Activated CD8-positive, alpha-beta memory T cell treated with anti-CD3 and anti-CD28 coated beads, Interleukin-2, amount 50 U/mL, for 1 hour (primary cell): ENCODE measurements around the gene AKAP1.

Source experiments
- DNase-seq: peaks from one replicate; pipeline ENCODE4 v3.0.0-alpha.2; 2020; ENCODE audit errors: extremely low read depth

The AKAP1 gene, protein sequence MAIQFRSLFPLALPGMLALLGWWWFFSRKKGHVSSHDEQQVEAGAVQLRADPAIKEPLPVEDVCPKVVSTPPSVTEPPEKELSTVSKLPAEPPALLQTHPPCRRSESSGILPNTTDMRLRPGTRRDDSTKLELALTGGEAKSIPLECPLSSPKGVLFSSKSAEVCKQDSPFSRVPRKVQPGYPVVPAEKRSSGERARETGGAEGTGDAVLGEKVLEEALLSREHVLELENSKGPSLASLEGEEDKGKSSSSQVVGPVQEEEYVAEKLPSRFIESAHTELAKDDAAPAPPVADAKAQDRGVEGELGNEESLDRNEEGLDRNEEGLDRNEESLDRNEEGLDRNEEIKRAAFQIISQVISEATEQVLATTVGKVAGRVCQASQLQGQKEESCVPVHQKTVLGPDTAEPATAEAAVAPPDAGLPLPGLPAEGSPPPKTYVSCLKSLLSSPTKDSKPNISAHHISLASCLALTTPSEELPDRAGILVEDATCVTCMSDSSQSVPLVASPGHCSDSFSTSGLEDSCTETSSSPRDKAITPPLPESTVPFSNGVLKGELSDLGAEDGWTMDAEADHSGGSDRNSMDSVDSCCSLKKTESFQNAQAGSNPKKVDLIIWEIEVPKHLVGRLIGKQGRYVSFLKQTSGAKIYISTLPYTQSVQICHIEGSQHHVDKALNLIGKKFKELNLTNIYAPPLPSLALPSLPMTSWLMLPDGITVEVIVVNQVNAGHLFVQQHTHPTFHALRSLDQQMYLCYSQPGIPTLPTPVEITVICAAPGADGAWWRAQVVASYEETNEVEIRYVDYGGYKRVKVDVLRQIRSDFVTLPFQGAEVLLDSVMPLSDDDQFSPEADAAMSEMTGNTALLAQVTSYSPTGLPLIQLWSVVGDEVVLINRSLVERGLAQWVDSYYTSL

DNA sequence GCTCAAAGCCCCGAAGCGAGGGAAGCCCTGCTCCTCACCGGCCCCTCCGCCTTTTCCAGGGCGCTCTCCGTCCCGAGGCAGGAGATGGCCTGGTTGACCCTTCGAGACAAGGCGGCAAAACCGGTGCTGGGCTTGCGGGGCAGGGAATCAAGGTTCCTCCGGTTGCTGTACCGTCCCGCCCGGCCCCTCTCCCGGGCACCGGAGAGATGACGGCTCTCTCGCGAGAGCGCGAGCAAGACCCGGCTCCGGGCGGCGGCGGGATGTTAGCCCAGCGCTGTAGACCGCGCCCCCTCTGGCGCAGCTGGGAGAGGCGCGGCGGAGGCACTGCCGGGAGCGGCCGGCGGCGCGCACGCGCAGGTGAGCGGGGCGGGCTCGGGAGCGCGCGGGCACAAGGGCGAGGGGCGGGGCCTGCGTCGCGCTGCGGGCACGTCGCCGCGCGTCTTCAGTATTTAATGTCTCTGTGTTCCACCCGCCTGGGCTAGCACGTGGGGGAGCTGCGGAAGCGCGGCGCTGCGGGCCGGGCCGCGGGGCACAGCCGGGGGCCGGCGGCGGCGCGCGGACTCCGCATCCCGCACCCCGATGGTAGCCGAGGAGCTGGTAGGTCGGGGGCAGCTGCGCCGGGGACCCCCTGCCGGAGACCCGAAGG is at the start of gene AKAP1:
Gene AKAP1 (plus strand): TSS at position 445 of the 646 bp plus-strand sequence. CDS start 20,219 bp downstream, outside the sequence.
- peak; percentile 81 for DNase-seq

DNA sequence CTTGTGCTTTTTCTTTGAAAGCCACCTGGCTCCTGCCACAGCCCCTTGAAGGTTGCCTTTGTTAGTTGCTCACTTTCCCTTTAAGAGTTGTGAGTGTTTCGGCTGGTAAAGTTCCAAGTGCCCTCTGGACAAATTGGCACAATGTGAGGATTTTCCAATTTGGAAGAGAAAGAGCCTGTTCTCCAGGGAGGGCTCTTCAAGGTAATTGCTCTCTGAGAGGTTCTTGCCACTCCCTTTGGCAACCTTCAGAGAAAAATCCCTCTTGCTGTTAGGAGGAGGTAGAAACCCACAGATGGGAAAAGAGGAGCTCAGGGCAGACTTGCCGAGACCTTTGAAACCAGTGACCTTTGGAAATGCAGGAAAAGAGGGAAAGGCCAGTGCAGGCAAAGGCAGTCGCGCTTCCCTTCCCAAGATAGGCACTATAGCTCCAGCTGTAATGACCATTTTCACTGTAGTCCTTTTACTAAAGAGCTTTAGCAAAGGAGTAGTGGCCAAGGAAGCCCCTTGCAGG is 49.0 kb upstream of the AKAP1 start:
- DNase-seq: no peak

DNA sequence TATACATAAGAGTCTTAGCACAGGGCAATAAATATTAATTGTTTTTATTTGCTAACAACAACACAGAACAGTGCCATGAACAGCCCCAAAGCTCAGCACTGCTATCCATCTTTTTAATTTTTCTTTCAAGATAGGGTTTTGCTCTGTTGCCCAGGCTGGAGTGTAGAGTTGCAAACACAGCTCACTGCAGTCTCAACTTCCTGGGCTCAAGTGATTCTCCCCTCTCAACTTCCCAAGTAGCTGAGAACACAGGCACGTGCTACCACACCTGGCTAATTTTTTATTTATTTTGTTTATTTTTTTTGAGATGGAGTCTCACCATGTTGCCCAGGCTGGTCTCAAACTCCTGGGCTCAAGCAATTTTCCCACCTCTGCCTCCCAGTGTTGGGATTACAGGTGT is 47.6 kb upstream of the AKAP1 start:
- no peak for DNase-seq

DNA sequence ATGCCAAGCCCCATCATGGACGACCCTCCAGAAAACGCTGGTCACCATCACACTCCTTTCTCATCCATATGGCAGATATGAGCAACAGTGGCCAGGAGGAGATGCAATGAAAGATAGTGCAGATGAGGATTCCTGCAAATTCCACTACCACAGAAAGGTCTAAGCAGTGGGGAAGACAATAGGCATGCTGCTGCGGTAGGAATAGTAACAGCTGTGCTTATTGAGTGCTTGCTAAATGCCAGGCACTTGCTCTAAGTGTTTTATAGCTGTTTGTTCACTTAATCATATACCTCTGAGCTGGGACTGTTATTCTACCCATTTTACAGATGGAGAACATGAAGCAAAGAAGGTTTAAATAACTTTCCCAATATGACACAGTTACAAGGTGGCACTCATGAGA is 46.6 kb upstream of the AKAP1 start:
- no peak for DNase-seq

DNA sequence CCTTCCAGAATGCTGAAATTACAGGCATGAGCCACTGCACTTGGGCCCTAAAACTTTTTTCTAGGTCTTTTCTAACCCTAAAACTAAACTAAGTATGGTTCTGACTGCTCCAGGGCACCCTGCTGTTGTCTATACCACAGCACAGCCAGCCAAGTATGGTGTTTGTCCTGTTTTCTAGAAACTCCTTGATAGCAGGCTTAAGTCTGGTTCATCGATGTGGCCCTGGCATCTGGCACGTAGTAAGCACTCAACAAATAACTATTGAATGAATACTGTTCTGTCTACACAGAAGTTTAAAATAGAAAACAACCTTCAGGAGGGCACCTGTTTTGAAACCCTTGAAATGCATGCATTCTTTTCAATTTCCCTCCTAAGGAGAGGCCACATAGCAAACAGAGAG is 44.5 kb upstream of the AKAP1 start:
- DNase-seq: no peak

DNA sequence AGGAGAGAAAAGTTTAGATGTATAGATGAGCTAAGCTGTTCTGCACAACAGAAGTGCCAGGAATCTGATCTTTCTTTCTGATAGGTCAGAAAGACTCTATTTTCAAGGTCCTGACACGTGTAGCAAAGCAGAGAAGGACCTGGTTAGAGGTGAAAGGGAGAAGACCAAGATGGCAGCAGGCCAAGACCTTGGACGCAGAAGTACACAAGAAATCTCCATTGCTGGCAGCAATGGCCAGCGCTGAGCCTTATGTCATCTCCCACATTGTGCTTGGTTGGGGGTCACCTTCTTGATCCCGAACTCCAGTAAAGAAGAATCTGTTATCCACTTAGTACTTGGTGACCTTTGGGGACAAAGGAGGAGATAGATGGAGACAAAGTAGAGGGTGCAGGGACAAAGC is 41.8 kb upstream of the AKAP1 start:
- no peak for DNase-seq

DNA sequence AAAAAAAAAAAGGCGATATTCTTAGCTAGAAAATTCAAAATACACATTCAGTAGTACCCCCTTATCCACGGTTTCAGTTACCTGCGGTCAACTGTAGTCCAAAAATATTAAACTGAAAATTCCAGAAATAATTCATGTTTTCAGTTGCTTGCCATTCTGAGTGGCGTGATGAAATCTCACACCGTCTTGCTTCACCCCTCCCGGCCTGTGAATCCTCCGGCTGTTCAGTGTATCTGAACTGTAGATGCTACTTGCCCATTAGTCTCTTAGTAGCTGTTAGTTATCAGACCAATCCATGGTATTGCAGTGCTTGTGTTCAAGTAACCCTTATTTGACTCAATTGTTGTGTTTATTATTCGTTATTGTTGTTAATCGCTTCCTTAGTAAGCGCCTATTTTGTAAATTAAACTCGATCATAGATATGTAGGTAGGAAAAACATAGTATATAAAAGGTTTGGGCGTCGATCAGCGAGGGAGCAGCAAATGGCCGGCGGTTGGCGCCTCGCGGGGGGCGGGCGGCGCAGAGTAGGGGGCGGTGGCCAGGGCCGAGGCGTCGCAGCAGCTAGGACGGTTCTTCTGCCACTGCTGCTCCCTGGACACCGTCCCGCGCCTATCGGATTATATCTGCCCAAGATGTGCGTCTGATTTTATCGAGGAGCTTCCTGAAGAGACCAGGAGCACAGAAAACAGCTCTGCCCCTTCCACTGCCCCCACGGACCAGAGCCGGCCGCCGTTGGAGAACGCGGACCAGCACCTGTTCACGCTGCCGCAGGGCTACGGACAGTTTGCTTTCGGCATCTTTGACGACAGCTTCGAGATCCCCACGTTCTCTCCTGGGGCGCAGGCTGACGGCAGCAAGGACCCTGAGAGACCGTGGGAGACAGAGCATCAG is 39.8 kb upstream of the AKAP1 start:
- no peak for DNase-seq

DNA sequence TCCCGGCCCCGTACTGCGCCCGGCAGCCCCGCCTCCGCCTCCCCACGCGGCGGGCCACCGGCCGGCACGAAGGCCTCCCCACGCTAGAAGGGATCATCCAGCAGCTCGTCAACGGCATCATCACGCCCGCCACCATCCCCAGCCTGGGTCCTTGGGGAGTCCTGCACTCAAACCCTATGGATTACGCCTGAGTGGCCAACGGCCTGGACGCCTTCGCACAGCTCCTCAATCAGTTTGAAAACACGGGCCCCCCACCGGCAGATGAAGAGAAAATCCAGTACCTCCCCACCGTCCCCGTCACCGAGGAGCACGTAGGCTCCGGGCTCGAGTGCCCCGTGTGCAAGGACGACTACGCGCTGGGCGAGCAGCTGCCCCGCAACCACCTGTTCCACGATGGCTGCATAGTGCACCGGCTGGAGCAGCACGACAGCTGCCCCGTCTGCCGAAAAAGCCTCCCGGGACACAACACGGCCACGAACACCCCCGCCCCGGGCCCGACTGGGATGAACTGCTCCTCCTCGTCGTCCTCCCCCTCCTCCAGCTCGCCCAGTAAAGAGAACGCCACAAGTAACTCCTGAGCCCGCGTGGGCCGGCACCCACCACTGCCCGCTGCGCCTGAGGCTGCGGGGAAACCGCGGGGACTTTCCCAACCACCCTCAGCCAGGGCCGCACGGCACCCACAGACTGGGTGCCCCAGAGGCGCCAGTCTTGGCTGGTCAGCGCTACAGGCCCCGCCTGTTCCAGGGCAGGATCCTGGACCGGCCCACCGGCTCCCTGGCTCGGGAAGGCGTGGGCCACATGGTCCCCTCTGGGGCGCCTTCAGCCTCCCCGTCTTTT is 39.0 kb upstream of the AKAP1 start:
- no peak for DNase-seq

DNA sequence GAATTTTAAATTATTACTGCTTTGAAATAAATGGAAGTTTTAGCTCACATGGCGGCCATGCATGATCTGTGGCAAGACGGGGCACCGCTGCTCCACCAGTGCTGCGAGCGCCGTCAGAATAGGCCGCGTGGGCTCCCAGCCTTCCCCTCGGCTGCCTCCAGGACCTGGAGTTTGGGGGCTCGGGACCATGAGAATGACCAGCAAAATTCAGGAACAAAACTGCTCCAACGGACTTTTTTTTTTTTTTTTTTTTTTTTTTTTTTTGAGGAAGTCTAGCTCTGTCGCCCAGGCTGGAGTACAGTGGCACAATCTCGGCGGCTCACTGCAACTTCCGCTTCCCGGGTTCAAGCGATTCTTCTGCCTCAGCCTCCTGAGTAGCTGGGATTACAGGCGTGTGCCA is 38.3 kb upstream of the AKAP1 start:
- DNase-seq: no peak

DNA sequence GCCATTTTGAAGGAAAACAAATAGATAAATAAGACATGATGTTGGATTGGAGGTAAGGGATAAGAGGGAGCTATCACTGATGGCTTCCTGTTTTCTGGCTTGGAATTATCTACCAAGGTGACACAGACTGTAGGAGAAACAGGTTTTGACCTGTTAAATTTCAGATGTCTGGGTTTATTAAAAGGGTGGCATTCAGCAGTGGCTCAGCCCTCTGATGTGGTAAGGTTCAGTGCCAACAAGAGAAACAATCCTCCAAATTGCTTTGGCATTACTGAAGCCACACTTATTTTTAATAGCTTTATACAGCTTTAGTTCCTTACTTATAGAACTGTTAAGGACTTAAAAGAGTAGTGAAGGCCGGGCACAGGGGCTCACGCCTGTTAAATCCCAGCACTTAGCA is 37.0 kb upstream of the AKAP1 start:
- no peak for DNase-seq

DNA sequence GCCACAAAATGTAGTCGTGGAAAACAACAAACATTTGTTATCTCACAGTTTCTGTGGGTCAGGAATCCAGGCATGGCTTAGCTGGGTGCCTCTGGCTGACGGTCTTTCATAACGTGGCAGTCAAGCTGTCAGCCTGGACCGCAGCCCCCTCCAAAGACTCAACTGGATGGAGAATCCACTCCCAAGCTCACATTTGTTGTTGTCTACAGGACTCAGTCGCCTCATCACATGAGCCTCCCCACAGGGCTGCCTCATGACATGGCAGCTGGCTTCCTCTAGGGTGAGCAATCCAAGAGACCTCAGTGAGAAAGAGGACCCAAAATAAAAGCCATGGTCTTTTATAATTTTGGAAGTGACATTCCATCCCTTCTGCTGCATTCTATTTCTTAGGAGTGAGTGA is 34.7 kb upstream of the AKAP1 start:
- no peak for DNase-seq

DNA sequence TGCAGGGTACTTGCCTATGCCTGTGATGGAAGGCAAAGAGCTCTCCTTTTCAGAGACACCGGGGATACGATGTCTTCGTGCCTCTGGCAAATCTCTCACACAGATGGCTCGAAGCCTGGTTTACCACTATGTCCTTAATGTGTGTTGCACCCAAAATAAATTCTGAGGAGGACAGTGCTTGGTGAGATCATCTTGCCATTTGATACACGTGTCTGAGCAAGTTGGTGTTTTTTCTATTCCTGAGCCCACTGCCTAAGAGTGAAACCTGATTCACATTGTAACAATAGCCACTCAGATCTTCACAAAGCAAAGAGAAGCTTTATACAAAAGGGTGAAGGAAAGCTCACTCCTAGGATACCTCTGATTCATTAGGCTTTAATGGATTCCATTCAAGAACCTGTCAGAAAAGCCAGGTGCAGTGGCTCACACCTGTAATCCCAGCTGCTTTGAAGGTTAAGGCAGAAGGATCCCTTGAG is 33.1 kb upstream of the AKAP1 start:
- DNase-seq: no peak

DNA sequence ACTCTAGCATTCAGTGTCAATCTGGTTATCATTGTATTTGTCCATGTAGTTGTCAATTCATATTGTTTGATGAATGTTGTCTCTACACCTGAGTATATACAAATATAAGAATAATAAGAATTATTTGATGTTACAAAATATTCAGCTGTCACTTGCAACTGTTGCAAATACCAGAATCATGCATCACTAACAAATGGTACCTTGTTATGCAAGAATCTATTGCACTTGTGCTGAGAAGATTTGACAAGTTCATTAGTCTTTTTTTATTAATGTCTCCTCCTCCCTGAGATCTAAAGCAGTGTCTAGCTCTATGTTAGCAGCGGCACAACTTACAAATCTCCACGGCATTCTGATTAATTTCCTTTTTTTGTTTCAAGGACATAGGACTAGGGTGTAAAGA is 22.2 kb upstream of the AKAP1 start:
- DNase-seq: no peak

DNA sequence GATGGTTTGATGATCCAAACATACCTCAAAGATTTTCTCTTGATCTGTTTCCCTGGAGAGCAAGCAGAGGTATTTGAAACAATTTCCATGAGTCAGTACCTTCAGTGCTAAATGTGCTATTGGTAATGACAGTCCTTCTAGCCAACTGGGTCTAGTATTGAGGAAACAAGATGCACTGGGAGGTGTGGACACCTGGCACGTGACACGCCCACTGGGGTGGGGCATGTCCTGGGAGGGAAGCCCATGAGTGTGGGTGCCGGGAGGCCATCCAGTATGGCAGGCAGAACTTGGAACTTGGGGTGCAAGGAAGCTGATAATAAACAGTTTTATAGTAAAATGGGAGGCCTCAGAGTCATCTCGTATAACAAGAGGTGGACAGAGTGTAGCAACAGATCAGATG is 17.9 kb upstream of the AKAP1 start:
- no peak for DNase-seq

DNA sequence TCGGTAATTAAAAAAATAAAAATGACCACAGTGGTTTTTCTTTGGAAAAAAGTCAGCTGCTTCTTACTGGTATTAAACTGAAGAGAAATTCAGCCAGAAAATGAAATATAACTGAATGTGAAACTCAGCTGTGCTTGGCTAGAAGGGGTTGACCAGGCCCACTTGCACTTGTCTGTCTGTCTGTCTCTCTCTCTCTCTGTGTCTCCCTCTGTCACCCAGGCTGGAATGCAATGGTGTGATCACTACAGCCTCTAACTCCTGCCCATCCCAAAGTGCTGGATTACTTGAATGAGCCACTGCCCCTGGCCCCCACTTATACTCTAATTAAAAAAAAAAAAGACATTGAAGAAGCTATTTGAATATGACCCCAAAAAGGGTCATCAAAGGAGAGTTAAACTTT is 17.3 kb upstream of the AKAP1 start:
- DNase-seq: no peak

DNA sequence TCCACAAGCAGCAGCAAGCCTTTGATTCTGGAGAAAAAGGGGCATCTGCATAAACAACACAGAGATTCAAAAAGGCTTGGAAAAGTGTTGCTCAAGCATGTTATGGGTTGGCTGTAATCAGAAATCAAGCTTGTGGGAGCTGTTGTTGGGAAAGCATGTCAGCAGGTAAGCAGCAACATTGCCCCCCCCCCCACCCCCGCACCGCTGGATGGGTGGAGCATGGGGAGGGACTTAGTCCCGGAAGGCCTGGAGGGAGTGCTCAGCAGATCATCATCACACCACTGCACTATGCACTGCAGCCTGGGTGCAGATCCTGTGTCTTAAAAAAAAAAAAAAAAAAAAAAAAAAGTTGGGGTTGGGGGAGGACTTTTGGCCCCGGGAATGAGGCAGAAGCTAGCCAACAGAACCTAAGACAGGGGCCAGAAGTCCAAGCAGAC is 16.8 kb upstream of the AKAP1 start:
- no peak for DNase-seq

DNA sequence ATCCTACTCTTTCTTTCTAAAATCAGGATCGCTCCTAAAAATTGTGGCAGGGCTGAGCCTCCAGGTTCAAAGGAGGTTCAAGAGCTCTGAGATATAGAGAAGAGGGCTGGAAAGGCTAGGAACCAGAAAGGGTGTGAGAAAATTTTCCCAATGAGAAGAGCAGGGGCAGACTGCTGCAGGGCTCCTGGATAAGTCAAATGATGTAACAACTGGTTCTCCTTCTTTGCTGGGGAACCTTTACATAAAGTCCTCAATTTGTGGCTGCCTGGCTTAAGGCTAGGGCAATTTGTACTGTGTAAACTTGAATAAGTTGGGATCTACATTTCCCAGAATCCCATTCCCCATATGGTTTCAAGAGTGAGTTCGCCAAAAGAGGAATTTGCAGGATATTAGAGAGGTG is 16.3 kb upstream of the AKAP1 start:
- no peak for DNase-seq

DNA sequence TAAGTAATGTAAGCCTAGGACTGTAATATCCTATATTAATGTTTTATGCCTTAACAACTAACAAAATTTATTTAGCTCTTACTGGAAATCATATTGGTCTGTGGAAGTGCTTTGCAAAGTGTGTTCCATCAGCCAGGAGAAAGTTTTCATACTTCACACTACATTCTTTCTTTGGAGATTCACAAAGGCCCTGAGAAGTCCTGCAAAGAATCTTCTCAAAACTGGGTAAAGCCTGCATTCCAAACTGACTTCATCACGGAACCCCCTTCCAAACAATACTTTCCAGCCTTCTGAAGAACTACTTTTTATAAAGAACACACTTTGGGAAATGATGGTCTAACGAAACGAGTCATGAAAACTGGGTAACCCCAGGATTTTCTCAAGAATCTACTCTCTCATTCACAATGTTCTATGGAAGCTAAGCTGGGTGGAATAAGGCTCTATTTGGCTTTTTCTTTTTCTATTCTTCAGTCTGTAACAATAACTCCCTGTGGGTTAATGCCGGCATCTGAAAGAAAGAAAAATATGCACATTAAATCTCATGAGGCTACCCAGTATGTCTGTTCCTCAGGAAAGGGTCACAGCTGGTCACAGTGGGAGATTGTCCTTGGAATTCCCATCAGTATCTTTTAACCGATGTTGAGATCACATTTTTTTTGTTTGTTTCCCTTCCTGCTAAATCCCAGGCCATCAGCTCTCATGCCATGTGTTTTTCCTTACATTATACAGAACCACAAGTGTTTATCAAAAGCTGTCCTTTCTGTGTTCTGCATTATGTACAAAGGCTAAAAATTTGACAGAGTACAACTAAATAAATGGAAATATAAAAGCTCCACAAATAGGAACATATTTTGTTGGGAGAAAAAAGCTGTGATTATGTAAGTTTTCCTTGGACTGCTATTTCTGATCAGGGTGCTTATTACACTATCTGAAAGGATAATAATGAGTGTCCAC is 12.8 kb upstream of the AKAP1 start:
- no peak for DNase-seq

DNA sequence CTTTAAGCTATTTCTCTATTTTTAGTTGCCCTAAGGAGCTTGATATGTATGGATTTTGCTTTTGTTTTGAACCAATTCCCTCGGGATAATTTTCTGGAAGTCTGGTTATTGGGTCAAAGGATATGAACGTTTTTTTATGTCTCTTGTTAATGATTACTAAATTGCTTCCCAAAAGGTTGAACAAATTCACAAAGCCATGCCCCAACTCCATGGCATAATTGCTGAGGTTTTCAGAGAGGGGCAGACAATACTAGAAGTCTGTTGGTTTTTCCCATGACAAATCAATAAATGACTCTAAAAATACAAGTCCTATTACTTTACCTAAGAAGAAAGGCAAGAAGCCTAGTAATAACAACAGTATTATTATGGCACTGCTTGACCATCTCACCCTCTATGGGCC is 11.4 kb upstream of the AKAP1 start:
- no peak for DNase-seq
